ENCODE results near the gene ATN1. TPM values are rescaled to one million over a fixed set of nuclear protein-coding genes. Genes with fewer than 3 reads are reported as not detected.

ATN1 gene
- total and polyA plus RNA-seq, 2 of the 4 experiments (the other 2 are of a cell fraction), result 3.4 to 58.7 TPM

- TF ChIP-seq CHD1 (IDR thresholded peaks at IDR 0.05; ENCODE audit: low read depth, low read length), result no peak
Observed at GRCh38 chr12:6965026-6965661, 37.4 kb downstream of the ATN1 start (continued).

- H3K4me3 ChIP-seq (ENCODE audit: insufficient read depth, low read depth, low read length), result no peak overlapping the region
- H4K5ac ChIP-seq (ENCODE audit: low read depth, low read length), result no peak overlapping the region
- CTCF ChIA-PET, result interaction anchor here (1.2 kb wide), 1 partner anchor 41 kb away, joined by 3 read pairs; no protein-coding TSS in a partner anchor
- no peak overlapping the region for H4K8ac ChIP-seq (ENCODE audit: low read depth in 2 of 2, low read length in 2 of 2)
- peaks cover 38% of the 10 kb centered on the region for H3K36me3 ChIP-seq (ENCODE audit: control insufficient read depth, insufficient read depth, low read length)
- no peaks in the 10 kb centered on the region for H4K20me1 ChIP-seq (ENCODE audit: insufficient read depth, low read length)
- no peak overlapping the region for H3K27ac ChIP-seq (ENCODE audit: insufficient read depth, low read length)
- no peaks in the 10 kb centered on the region for H3K27me3 ChIP-seq (ENCODE audit: control insufficient read depth, insufficient read depth, low read length)
- no peak overlapping the region for H2BK15ac ChIP-seq (ENCODE audit: low read depth, low read length)
- in situ Hi-C loops (cut with MboI; ENCODE audit: low sequenced_read_pairs) (no loop called here), intact Hi-C loops (cut with micrococcal nuclease) (loop anchor here (1.0 kb wide), 4 partner anchors 21 to 148 kb away; partner anchors contain the start of gene C12orf57), dilution Hi-C loops (cut with HindIII; ENCODE audit: low sequenced_read_pairs, unreplicated experiment) (no loop called here)
- H2BK120ac ChIP-seq (ENCODE audit: low read depth, low read length), result no peak overlapping the region
- H3K56ac ChIP-seq (ENCODE audit: extremely low read depth, insufficient read depth, low read length), result no peak overlapping the region
- H3K18ac ChIP-seq (ENCODE audit: low read depth, low read length), result no peak overlapping the region
- no peak overlapping the region for H2AK9ac ChIP-seq (replicated peaks; ENCODE audit: low read depth, low read length, poor library complexity)
- no peak overlapping the region for H3K4me2 ChIP-seq (ENCODE audit: low read depth, low read length)
- H3K9me3 ChIP-seq (ENCODE audit: control insufficient read depth, insufficient read depth, low read length), result no peaks in the 10 kb centered on the region
- ATAC-seq (ENCODE audit: low read depth) (no peak), DNase-seq (no peak)
- H3K9ac ChIP-seq (ENCODE audit: low read depth, low read length), result no peak overlapping the region
- H2BK20ac ChIP-seq (ENCODE audit: low read depth, low read length), result no peak overlapping the region
- H3K14ac ChIP-seq (replicated peaks; ENCODE audit: low read depth, low read length), result no peak overlapping the region
- POLR2A ChIA-PET (ENCODE audit: unreplicated experiment), result no interaction called here
- no peak overlapping the region for H2AFZ ChIP-seq (replicated peaks; ENCODE audit: low read length, poor library complexity)
- no peak overlapping the region for H4K91ac ChIP-seq (ENCODE audit: insufficient read depth, low read depth, low read length)
- no peak overlapping the region for H3K4ac ChIP-seq (ENCODE audit: low read depth, low read length)
- H3K23ac ChIP-seq (ENCODE audit: low read depth, low read length), result no peak overlapping the region
- H2AK5ac ChIP-seq (ENCODE audit: low read depth, low read length), result no peak overlapping the region
- no TSS peak for BruUV-seq (replicated peaks)
- peaks cover 9% of the 10 kb centered on the region for H3K4me1 ChIP-seq (ENCODE audit: control insufficient read depth, insufficient read depth, low read length)
- TF ChIP-seq USF2 (IDR thresholded peaks at IDR 0.05; ENCODE audit: low read depth, low read length), result no peak
- TF ChIP-seq MAFK (IDR thresholded peaks at IDR 0.05; ENCODE audit: low read depth, low read length), result no peak
- no peak for TF ChIP-seq MXI1 (IDR thresholded peaks at IDR 0.05; ENCODE audit: borderline replicate concordance, low read depth, low read length)
- TF ChIP-seq CHD1 (IDR thresholded peaks at IDR 0.05; ENCODE audit: low read depth, low read length), result no peak
- no peak for TF ChIP-seq MAZ (IDR thresholded peaks at IDR 0.05; ENCODE audit: borderline replicate concordance, low read depth, low read length)
- TF ChIP-seq NFE2L2 (IDR thresholded peaks at IDR 0.05; ENCODE audit: low read depth, low read length), result no peak
- TF ChIP-seq CEBPB (IDR thresholded peaks at IDR 0.05; ENCODE audit: low read depth, low read length), result no peak
- no peak for TF ChIP-seq RCOR1 (IDR thresholded peaks at IDR 0.05; ENCODE audit: insufficient replicate concordance, low read length)
- no peak for TF ChIP-seq BHLHE40 (IDR thresholded peaks at IDR 0.05; ENCODE audit: low read depth, low read length)
- H3K9me1 ChIP-seq (ENCODE audit: insufficient read depth, low read length), result no peaks in the 10 kb centered on the region
- no peak overlapping the region for H2BK5ac ChIP-seq (ENCODE audit: low read depth, low read length, poor library complexity, severe bottlenecking)
- no CpG with 5 or more reads among the region's 4 CpGs for WGBS, 2 experiments (ENCODE audit: extremely low coverage in 2 of 2, insufficient read length in 1 of 2)
- H3K79me1 ChIP-seq (ENCODE audit: low read depth in 1 of 2, low read length in 2 of 2), result peaks cover 13 to 34% of the 10 kb centered on the region in 2 experiments
Observed at GRCh38 chr12:6965714-6966113, 38.0 kb downstream of the ATN1 start.

Measured in IMR-90 (cell line).